Neural cell (in vitro differentiated cells): ENCODE measurements around the gene NRIP3. TPM values are rescaled to one million over a fixed set of nuclear protein-coding genes. Genes with fewer than 3 reads are reported as not detected.

ENCODE experiments used
- H2AFZ ChIP-seq: fragments of 200-600, 300-800 bp; sonication (generic), shearing (Covaris generic); 2 replicates; pipeline ENCODE4 v1.6.0; 2014; ENCODE audit warnings: low read depth, mild to moderate bottlenecking, antibody characterized with exemption, low read length, moderate library complexity
- H3F3A ChIP-seq: fragments of 200-600 bp; shearing (Covaris generic); 2 replicates; pipeline ENCODE4 v1.6.1; 2016; ENCODE audit warnings: mild to moderate bottlenecking, moderate library complexity, mixed read lengths, antibody characterized with exemption, low read length; ENCODE audit not compliant: insufficient read depth, poor library complexity, severe bottlenecking
- H3K27ac ChIP-seq: fragments of 200-600, 300-800 bp; sonication (generic), shearing (Covaris generic); 2 replicates; pipeline ENCODE4 v1.5.1; 2014; ENCODE audit warnings: mild to moderate bottlenecking, low read length, moderate library complexity
- H3K27me3 ChIP-seq: fragments of 300-800, 200-600 bp; sonication (generic), shearing (Covaris generic); 2 replicates; pipeline ENCODE4 v1.6.0; 2014; ENCODE audit warnings: mild to moderate bottlenecking, low read depth, low read length, moderate library complexity; ENCODE audit not compliant: insufficient read depth
- H3K36me3 ChIP-seq: fragments of 300-800, 200-600 bp; sonication (generic), shearing (Covaris generic); 2 replicates; pipeline ENCODE4 v1.5.1; 2014; ENCODE audit warnings: mild to moderate bottlenecking, antibody characterized with exemption, low read length, moderate library complexity; ENCODE audit not compliant: insufficient read depth
- H3K4me2 ChIP-seq: fragments of 300-800, 200-600 bp; sonication (generic), shearing (Covaris generic); 2 replicates; pipeline ENCODE4 v1.6.0; 2014; ENCODE audit warnings: mild to moderate bottlenecking, low read length
- H3K4me3 ChIP-seq: fragments of 300-800, 200-600 bp; sonication (generic), shearing (Covaris generic); 2 replicates; pipeline ENCODE4 v1.5.1; 2014; ENCODE audit warnings: mild to moderate bottlenecking, low read length, moderate library complexity
- H3K79me2 ChIP-seq: fragments of 200-600 bp; shearing (Covaris generic); replicated peaks from 2 replicates; pipeline ENCODE4 v1.6.0; 2014; ENCODE audit warnings: mild to moderate bottlenecking, low read length, moderate library complexity; ENCODE audit not compliant: insufficient read depth
- H3K9ac ChIP-seq: fragments of 300-800, 200-600 bp; sonication (generic), shearing (Covaris generic); 2 replicates; pipeline ENCODE4 v1.6.1; 2016; ENCODE audit warnings: mild to moderate bottlenecking, low read length, mixed read lengths
- H3K9me2 ChIP-seq: fragments of 200-600 bp; shearing (Covaris generic); 2 replicates; pipeline ENCODE4 v1.6.1; 2016; ENCODE audit warnings: mild to moderate bottlenecking, low read length, mixed read lengths; ENCODE audit not compliant: insufficient read depth
- H3K9me3 ChIP-seq: fragments of 200-600, 300-800 bp; sonication (generic), shearing (Covaris generic); 2 replicates; pipeline ENCODE4 v1.6.1; 2016; ENCODE audit warnings: mild to moderate bottlenecking, mixed run types, low read length, moderate library complexity, mixed read lengths
- H4K20me1 ChIP-seq: fragments of 200-600 bp; shearing (Covaris generic); 2 replicates; pipeline ENCODE4 v1.6.1; 2016; ENCODE audit warnings: mild to moderate bottlenecking, mixed run types; ENCODE audit not compliant: insufficient read depth
- EP300 ChIP-seq: fragments of 450-650 bp; conservative IDR thresholded peaks from 2 replicates; pipeline ENCODE4 v1.6.1; 2014; ENCODE audit warnings: antibody characterized with exemption, mild to moderate bottlenecking, moderate library complexity; ENCODE audit not compliant: poor library complexity, severe bottlenecking
- EZH2 ChIP-seq: fragments of 200-600, 300-800 bp; shearing (Covaris generic), sonication (generic); IDR thresholded peaks from 2 replicates; pipeline ENCODE4 v1.6.1; 2014; ENCODE audit warnings: antibody characterized with exemption, low read length, borderline replicate concordance, mild to moderate bottlenecking; ENCODE audit not compliant: insufficient read depth, poor library complexity, severe bottlenecking
- MXI1 ChIP-seq: fragments of 450-650 bp; conservative IDR thresholded peaks from 2 replicates; pipeline ENCODE4 v1.6.1; 2014; ENCODE audit warnings: antibody characterized with exemption, mild to moderate bottlenecking; ENCODE audit not compliant: poor library complexity, severe bottlenecking
- POLR2AphosphoS5 ChIP-seq: IDR thresholded peaks from 2 replicates; pipeline ENCODE4 v1.6.1; 2012
- RAD21 ChIP-seq: fragments of 450-650 bp; conservative IDR thresholded peaks from 2 replicates; pipeline ENCODE4 v1.6.1; 2014; ENCODE audit warnings: antibody characterized with exemption, mild to moderate bottlenecking, moderate library complexity
- SMC3 ChIP-seq: fragments of 450-650 bp; conservative IDR thresholded peaks from 2 replicates; pipeline ENCODE4 v1.6.1; 2014; ENCODE audit warnings: antibody characterized with exemption, mild to moderate bottlenecking, moderate library complexity; ENCODE audit not compliant: poor library complexity
- TAF1 ChIP-seq: IDR thresholded peaks from 2 replicates; pipeline ENCODE4 v1.6.1; 2012; ENCODE audit warnings: low read depth
- polyA plus RNA-seq: library from polyadenylated mRNA; depleted of rRNA; stranded (reverse); fragments of >200 nt; gene quantifications from 2 replicates; pipeline ENCODE4 v1.2.3, GENCODE V29; 2014
- TF ChIP-seq, protein P1 (sequence below): fragments of 450-650 bp; IDR thresholded peaks from 2 replicates; pipeline ENCODE4 v1.5.1; 2014; ENCODE audit warnings: antibody characterized with exemption, mild to moderate bottlenecking, moderate library complexity; ENCODE audit not compliant: poor library complexity, severe bottlenecking
- TF ChIP-seq, protein P2 (sequence below): IDR thresholded peaks from 2 replicates; pipeline ENCODE4 v1.6.1; 2012; ENCODE audit warnings: borderline replicate concordance

NRIP3 gene
- polyA plus RNA-seq, 1 donor from 2014 or later, result 8.8 TPM

DNA sequence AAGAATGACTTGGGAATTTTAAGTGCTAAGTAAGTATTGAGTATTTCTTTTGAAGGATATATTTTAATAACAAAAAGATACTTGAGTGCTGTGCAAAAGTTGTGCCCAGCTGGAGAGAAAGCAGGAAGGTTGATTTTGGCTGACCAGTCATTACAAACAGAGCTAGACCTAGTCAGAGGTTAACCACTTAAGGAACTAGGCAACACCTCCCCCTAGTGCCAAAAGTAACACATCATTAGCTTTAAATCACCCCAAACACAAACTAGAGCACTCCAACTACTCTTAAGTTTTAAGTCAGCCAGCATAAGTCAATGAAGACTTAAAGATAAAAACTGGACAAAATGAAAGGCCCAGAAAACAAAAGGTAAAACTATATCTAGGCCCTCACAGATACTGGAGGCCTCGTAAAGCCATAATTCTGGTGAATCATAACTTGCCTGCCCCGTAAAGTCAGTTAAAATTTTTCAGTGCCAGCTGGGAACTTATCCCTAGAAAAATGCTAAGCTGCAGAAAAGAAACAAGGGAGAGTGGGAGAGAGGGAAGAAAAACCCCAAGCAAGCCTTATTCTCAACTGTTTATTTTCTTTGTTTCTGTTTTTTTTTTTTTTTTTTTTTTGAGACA, 44.1 kb downstream of the NRIP3 start:
- H3K27ac ChIP-seq, result no peak overlapping the region
- H3K79me2 ChIP-seq, result peaks cover 11% of the 10 kb centered on the region
- H3K4me2 ChIP-seq, result no peak overlapping the region
- H3F3A ChIP-seq, result no peaks in the 10 kb centered on the region
- H3K36me3 ChIP-seq, result no peaks in the 10 kb centered on the region
- H3K27me3 ChIP-seq, result no peaks in the 10 kb centered on the region
- H3K9ac ChIP-seq, result no peak overlapping the region
- H4K20me1 ChIP-seq, result no peaks in the 10 kb centered on the region
- H3K4me3 ChIP-seq, result no peak overlapping the region
- H3K9me3 ChIP-seq, result no peaks in the 10 kb centered on the region
- H2AFZ ChIP-seq, result no peak overlapping the region
- H3K9me2 ChIP-seq, result no peaks in the 10 kb centered on the region
- TF ChIP-seq TAF1 (no peak), RAD21 (peak; percentile 53), SMC3 (peak; percentile 42), MXI1 (no peak), POLR2AphosphoS5 (no peak), EZH2 (no peak), EP300 (no peak)
- TF ChIP-seq, protein P1, sequence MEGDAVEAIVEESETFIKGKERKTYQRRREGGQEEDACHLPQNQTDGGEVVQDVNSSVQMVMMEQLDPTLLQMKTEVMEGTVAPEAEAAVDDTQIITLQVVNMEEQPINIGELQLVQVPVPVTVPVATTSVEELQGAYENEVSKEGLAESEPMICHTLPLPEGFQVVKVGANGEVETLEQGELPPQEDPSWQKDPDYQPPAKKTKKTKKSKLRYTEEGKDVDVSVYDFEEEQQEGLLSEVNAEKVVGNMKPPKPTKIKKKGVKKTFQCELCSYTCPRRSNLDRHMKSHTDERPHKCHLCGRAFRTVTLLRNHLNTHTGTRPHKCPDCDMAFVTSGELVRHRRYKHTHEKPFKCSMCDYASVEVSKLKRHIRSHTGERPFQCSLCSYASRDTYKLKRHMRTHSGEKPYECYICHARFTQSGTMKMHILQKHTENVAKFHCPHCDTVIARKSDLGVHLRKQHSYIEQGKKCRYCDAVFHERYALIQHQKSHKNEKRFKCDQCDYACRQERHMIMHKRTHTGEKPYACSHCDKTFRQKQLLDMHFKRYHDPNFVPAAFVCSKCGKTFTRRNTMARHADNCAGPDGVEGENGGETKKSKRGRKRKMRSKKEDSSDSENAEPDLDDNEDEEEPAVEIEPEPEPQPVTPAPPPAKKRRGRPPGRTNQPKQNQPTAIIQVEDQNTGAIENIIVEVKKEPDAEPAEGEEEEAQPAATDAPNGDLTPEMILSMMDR, result peak; percentile 58
- TF ChIP-seq, protein P2, sequence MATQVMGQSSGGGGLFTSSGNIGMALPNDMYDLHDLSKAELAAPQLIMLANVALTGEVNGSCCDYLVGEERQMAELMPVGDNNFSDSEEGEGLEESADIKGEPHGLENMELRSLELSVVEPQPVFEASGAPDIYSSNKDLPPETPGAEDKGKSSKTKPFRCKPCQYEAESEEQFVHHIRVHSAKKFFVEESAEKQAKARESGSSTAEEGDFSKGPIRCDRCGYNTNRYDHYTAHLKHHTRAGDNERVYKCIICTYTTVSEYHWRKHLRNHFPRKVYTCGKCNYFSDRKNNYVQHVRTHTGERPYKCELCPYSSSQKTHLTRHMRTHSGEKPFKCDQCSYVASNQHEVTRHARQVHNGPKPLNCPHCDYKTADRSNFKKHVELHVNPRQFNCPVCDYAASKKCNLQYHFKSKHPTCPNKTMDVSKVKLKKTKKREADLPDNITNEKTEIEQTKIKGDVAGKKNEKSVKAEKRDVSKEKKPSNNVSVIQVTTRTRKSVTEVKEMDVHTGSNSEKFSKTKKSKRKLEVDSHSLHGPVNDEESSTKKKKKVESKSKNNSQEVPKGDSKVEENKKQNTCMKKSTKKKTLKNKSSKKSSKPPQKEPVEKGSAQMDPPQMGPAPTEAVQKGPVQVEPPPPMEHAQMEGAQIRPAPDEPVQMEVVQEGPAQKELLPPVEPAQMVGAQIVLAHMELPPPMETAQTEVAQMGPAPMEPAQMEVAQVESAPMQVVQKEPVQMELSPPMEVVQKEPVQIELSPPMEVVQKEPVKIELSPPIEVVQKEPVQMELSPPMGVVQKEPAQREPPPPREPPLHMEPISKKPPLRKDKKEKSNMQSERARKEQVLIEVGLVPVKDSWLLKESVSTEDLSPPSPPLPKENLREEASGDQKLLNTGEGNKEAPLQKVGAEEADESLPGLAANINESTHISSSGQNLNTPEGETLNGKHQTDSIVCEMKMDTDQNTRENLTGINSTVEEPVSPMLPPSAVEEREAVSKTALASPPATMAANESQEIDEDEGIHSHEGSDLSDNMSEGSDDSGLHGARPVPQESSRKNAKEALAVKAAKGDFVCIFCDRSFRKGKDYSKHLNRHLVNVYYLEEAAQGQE, result no peak

DNA sequence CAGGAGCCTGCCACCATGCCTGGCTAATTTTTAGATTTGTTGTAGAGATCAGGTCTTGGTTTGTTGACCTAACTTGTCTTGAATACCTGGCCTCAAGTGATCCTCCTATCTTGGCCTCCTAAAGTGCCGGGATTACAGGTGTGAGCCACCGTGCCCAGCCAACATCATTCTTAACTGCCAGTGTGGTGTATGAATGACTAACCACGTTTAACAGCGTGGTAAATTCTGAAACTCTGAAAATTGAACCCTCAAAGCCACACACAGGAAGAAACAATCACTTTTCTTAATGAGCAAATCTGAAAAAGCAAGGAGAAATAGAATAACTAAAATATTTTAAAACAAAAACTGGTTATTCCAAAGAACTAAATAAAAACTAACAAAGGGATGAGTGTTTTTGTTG, 46.9 kb downstream of the NRIP3 start:
- Histone ChIP-seq H3K4me2 (no peak overlapping the region), H3K36me3 (no peaks in the 10 kb centered on the region), H3F3A (no peaks in the 10 kb centered on the region), H3K9me2 (no peaks in the 10 kb centered on the region), H3K9ac (no peak overlapping the region), H3K27me3 (no peaks in the 10 kb centered on the region), H3K27ac (no peak overlapping the region), H2AFZ (no peak overlapping the region), H3K79me2 (peaks cover 2% of the 10 kb centered on the region), H3K9me3 (no peaks in the 10 kb centered on the region), H3K4me3 (no peak overlapping the region), H4K20me1 (no peaks in the 10 kb centered on the region)
- TF ChIP-seq POLR2AphosphoS5 (no peak), MXI1 (no peak), EP300 (no peak), TAF1 (no peak), SMC3 (no peak)
- TF ChIP-seq, protein P1, result no peak
- TF ChIP-seq, protein P2, result no peak
